HG03025 (cell line): ENCODE data around the gene NUDT4.
"Not testable (repeated sequence)": the region's sequence is repeated elsewhere in the genome, so short reads cannot be mapped to it uniquely, and the experiment has no call there.

ENCODE experiments used
- ATAC-seq: cut with Tn5 transposase; IDR thresholded peaks from one replicate; pipeline ENCODE4 v1.9.1; 2021; ENCODE audit warnings: mild to moderate bottlenecking, moderate library complexity; ENCODE audit not compliant: unreplicated experiment, low FRiP score

Gene NUDT4

GRCh38 chr12:93425736-93426411, 48.1 kb downstream of the NUDT4 start:
- ATAC-seq: no peak

- no peak for ATAC-seq
These were observed 48.7 kb downstream of the NUDT4 start for GRCh38 chr12:93426412-93426805.

- ATAC-seq: no peak
These were observed 50.2 kb downstream of the NUDT4 start for GRCh38 chr12:93427779-93428564.

DNA sequence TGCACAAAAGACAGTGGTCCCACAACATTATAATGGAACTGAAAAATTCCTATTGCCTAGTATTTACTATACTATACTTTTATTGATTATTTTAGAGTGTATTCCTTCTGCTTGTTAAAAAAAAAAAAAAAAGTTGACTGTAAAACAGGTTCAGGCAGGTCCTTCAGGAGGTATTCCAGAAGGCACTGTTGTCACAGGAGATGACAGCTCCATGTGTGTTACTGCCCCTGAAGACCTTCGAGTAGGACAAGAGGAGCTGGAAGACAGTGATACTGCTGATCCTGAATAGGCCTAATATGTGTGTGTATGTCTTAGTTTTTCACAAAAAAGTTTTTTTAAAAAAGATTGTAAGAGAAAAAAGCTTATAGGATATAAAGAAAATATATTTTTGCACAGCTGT, 51.7 kb downstream of the NUDT4 start:
- no peak for ATAC-seq

- no peak for ATAC-seq
These were observed 52.1 kb downstream of the NUDT4 start for GRCh38 chr12:93429852-93430251.

- no peak for ATAC-seq
These were observed 52.6 kb downstream of the NUDT4 start for GRCh38 chr12:93430280-93430679.

GRCh38 chr12:93432031-93432430, 54.3 kb downstream of the NUDT4 start:
- ATAC-seq: not testable (repeated sequence)

- ATAC-seq: no peak
These were observed 56.6 kb downstream of the NUDT4 start for GRCh38 chr12:93434256-93434865.

DNA sequence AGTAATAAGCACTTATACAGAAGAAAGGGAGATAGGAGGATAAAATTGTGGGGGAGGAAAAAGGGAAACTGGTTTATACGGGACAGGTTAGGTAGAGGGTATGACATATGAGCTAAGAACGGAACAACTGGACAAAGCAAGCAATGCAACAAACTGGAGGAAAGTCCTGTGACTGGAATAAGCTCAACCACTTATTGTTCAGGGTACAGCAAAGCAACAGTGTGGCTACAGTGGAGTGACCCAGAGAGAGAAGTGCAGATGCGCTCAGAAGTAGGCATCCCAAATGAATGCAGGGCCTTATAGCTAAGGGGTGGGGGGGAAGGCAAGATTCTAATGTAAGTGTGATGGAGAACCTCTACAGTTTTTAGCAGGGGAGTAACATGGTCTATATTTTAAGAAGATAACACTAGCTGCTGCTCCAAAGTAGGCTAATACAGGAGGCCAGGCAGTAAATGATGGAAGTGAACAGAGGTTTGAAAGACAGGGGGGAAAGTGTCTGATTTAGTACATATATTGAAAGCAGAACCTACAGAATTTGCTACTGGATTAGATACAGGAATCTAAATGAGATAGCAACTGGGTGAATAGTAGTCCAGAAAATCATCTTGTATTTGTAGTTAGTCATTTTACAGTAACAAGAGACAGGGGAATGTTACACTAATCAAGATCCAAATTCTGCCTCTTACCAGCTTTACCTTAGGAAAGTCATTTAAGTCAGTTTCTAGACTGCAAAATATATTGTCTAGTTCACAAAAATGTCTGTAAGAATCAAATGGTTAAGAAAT, 60.7 kb downstream of the NUDT4 start:
- ATAC-seq: no peak

GRCh38 chr12:93440043-93440835, 62.5 kb downstream of the NUDT4 start:
- no peak for ATAC-seq

- no peak for ATAC-seq
These were observed 63.4 kb downstream of the NUDT4 start for GRCh38 chr12:93441081-93441616.

DNA sequence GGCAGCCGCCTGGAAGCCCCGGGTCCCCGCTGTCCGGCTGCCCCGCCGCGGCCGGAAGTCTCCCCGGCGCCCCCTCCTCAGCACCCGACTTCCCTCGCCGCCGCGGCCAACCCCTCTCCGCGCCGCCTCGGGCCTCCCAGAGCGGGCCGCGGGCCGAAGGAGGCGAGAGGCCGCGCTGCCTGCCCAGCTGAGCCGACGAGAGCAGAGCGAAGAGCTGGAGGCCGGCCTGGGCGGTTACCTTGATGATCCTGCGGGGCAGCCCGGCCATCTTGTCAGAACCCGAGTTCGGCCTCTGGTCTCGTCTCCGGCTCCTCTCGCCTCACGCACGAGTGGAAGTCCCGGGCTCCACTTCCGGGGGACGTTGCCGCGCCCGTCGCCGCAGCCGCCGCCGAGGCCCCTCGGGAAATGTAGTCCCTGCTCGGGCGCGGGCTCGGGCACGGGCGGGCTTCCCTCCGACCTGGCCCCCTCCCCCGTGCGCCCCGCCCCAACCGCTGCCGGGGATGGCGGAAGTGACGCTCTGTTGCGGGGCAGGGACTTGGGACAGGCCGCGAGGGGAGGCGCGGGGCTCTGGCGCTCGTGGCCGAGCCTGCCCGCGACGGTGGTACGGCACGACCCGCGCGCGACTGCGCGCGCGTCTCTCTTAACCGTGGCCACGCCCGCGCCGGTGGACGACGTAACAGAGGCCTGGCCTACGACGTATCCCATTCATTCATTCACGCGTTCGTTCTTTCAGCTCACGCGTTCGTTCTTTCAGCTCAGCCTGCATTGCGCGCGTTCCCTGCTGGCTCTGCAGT, 64.1 kb downstream of the NUDT4 start, which contains the start of gene UBE2N:
UBE2N (minus strand) TSS at position 331 of the 794 bp plus-strand sequence; CDS start at position 268, 63 bp downstream.
- ATAC-seq: peak; percentile 80

DNA sequence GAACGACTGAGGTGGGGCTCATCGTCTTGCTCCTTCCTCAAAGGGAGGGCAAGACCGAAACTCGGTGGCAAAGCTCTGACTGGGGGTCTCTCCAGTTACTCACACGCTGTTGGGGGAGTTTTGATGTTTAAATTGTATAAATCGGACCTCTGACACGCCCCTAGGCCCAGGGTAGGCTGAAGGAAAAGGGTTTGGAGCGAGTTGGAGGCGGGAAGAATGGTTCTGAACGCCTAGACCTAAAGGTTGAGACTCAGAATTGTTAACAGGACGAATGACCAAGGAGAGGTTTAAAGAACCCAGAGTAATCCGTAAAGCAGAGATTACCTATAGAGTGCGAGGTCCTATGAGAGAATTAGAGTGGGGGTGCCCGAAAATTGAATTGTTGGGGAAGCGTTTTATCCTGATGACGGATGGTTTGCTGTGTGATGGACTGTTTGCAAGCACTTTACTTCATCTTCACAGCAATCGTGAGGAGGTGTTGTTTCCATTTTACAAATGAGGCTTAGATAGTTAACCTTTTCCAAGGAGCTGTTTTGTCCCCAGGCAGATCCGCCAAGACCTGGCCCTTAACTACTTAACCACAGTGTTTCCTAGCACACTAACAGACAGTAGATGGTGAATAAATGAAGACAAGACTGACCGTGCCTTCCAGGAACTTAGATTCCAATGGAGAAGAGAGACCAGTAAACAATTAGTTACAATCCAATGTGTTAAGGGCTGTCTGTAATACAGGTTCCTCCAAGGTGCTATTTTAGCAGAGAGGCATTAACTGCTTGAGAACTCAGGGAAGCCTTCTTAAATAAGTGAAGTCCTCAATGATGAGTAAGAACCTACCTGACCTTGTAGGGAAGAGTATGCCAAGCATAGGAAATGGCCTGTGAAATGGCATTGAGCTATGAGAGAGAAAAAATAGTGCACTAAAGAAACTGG, 65.0 kb downstream of the NUDT4 start:
- ATAC-seq: no peak

- no peak for ATAC-seq
These were observed 65.9 kb downstream of the NUDT4 start for GRCh38 chr12:93443576-93443975.

DNA sequence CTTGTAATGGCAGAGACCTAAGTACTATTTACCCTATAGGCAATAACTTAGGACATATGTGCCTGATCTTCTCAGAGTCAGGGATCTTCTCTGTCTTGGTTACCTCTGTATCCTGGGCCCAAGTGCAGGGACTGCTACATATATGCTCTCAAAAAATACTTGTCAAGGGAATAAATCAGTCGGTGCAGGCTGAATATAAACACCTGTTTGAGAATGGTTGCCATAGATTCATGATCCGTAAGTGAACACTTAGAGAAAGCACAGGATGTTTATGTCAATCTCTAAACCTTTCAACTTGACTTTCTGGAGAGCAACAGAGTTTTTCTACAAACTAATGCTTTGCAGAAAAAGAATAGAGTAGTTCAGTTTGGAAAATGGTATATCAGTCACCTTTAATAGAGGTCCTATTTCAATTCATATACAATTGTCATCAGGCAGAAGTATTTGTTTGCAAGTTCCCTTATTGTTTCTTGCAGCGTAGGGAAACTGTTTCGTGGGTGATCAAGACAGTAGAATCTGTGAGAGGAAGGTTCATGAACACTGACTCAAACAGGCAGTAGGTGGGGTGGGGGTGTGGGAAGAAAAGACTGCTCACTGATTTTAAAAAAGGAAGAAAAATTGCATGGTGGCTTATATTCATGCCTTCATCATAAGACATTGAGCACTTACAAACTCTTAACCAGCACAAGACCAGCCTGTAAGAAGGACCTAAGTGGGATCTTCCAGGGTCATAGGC, 70.0 kb downstream of the NUDT4 start:
- ATAC-seq: no peak

- no peak for ATAC-seq
These were observed 71.1 kb downstream of the NUDT4 start for GRCh38 chr12:93448796-93449195.

DNA sequence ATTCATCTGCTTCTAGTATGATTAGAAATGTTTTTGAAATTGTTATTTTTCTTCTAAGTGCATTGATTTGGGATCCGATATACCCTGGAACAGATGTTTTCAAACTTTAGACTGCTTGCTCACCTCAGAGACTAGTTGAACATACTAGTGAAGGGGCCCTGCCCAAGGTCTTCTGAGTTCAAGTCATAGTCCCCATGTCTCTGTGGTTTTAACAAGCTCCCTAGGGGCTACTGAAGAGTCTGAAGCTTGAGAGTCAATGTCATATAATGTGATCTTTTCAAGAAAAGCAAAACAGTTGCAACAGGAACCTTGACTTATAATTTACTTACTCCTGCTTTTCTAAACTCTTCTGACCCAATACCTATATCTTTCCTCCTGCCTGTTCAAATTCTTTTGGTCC, 71.6 kb downstream of the NUDT4 start:
- ATAC-seq: no peak
